RWPE1 (cell line): ENCODE data around the gene DOK6.
"Not testable (repeated sequence)": the region's sequence is repeated elsewhere in the genome, so short reads cannot be mapped to it uniquely, and the experiment has no call there.

ENCODE experiments used
- CTCF ChIA-PET: fragments of 350-600 bp; sonication (Branson Sonifier 250); formaldehyde crosslinking; extraction: SDS; loops from one replicate; lab custom pipeline; 2021; lab: Yijun Ruan, JAX
- POLR2A ChIA-PET: fragments of 400-600 bp; formaldehyde crosslinking; extraction: SDS; loops from one replicate; lab custom pipeline; 2020; ENCODE audit warnings: antibody characterized with exemption; ENCODE audit not compliant: low non-redundant PET; lab: Yijun Ruan, JAX
- DNase-seq: peaks from one replicate; pipeline ENCODE4 v3.0.0; 2012; ENCODE audit warnings: low spot score
- H3K27ac ChIP-seq: fragments of 450-650 bp; 2 replicates; pipeline ENCODE4 v1.5.1; 2017
- CTCF ChIP-seq: fragments of 450-650 bp; conservative IDR thresholded peaks from 2 replicates; pipeline ENCODE4 v1.5.1; 2017; ENCODE audit warnings: low read depth, mild to moderate bottlenecking

The DOK6 gene

GRCh38 chr18:69853051-69853450 lies 452.4 kb downstream of the DOK6 start:
- DNase-seq: no peak
- CTCF ChIA-PET: no interaction called here
- no peak overlapping the region for H3K27ac ChIP-seq
- TF ChIP-seq CTCF: no peak
- POLR2A ChIA-PET: no interaction called here

GRCh38 chr18:69854455-69854854 lies 453.8 kb downstream of the DOK6 start:
- DNase-seq: no peak
- H3K27ac ChIP-seq: no peak overlapping the region
- POLR2A ChIA-PET: no interaction called here
- CTCF ChIA-PET: no interaction called here
- no peak for TF ChIP-seq CTCF

- ChIA-PET CTCF (interaction anchor here (0.6 kb wide), 1 partner anchor 83 kb away, joined by 3 read pairs; no protein-coding TSS in a partner anchor), POLR2A (no interaction called here)
- H3K27ac ChIP-seq: no peak overlapping the region
- TF ChIP-seq CTCF: no peak
- no peak for DNase-seq
These were observed 458.2 kb downstream of the DOK6 start for GRCh38 chr18:69858897-69859296.

GRCh38 chr18:69864802-69865201 lies 464.1 kb downstream of the DOK6 start:
- POLR2A ChIA-PET, DNase-seq, H3K27ac ChIP-seq, CTCF ChIA-PET: not testable (repeated sequence)

- ChIA-PET CTCF (no interaction called here), POLR2A (no interaction called here)
- no peak for TF ChIP-seq CTCF
- no peak overlapping the region for H3K27ac ChIP-seq
- DNase-seq: no peak
These were observed 465.1 kb downstream of the DOK6 start for GRCh38 chr18:69865776-69866175.

GRCh38 chr18:69866212-69866611 lies 465.5 kb downstream of the DOK6 start:
- H3K27ac ChIP-seq: no peak overlapping the region
- POLR2A ChIA-PET: no interaction called here
- CTCF ChIA-PET: no interaction called here
- no peak for TF ChIP-seq CTCF
- no peak for DNase-seq

- H3K27ac ChIP-seq: no peak overlapping the region
- no peak for TF ChIP-seq CTCF
- no peak for DNase-seq
- CTCF ChIA-PET: no interaction called here
- POLR2A ChIA-PET: no interaction called here
These were observed 470.0 kb downstream of the DOK6 start for GRCh38 chr18:69870736-69871135.
